ENCODE results near the gene ELMO3.

Gene ELMO3

GRCh38 chr16:67247192-67248072 lies 48.5 kb downstream of the ELMO3 start, which contains the start of gene FHOD1:
Gene FHOD1, minus strand, starts transcription at chr16:67247481. Its CDS starts 71 bp downstream, at chr16:67247410.
- Histone ChIP-seq H3K27me3 (ENCODE audit: control insufficient read depth in 2 of 2, insufficient read depth in 2 of 2, low read length in 2 of 2) (peaks cover 18 to 24% of the 10 kb centered on the region in 2 donors), H3K4me1 (ENCODE audit: control insufficient read depth in 2 of 2, insufficient read depth in 2 of 2, low read length in 2 of 2) (peaks cover 40 to 44% of the 10 kb centered on the region in 2 donors), H3K9me3 (ENCODE audit: control insufficient read depth in 2 of 2, low read length in 2 of 2) (no peaks in the 10 kb centered on the region), H3K4me3 (ENCODE audit: low read length in 2 of 2) (peak within 1 kb of the TSS; percentile 84 to 85), H3K27ac (ENCODE audit: low read depth in 2 of 2, low read length in 2 of 2) (peak within 1 kb of the TSS; percentile 93 to 95), H3K36me3 (ENCODE audit: control insufficient read depth in 2 of 2, insufficient read depth in 2 of 2, low read length in 2 of 2) (no peaks in the 10 kb centered on the region), H3K9ac (ENCODE audit: low read depth in 1 of 2, low read length in 2 of 2) (peak within 1 kb of the TSS; percentile 86 to 87)

GRCh38 chr16:67248073-67248400 lies 49.1 kb downstream of the ELMO3 start:
- H3K27ac ChIP-seq (ENCODE audit: low read depth in 2 of 2, low read length in 2 of 2), result no peak overlapping the region
- H3K36me3 ChIP-seq (ENCODE audit: control insufficient read depth in 2 of 2, insufficient read depth in 2 of 2, low read length in 2 of 2), result no peaks in the 10 kb centered on the region
- H3K4me1 ChIP-seq (ENCODE audit: control insufficient read depth in 2 of 2, insufficient read depth in 2 of 2, low read length in 2 of 2), result peaks cover 38 to 41% of the 10 kb centered on the region in 2 donors
- H3K4me3 ChIP-seq (ENCODE audit: low read length in 2 of 2), result peak overlapping the region; percentile 44 to 53
- no peaks in the 10 kb centered on the region for H3K9me3 ChIP-seq (ENCODE audit: control insufficient read depth in 2 of 2, low read length in 2 of 2)
- peaks cover 18 to 24% of the 10 kb centered on the region in 2 donors for H3K27me3 ChIP-seq (ENCODE audit: control insufficient read depth in 2 of 2, insufficient read depth in 2 of 2, low read length in 2 of 2)
- H3K9ac ChIP-seq (ENCODE audit: low read depth in 1 of 2, low read length in 2 of 2), result peak overlapping the region in 1 of 2 donors; percentile 46

GRCh38 chr16:67248401-67249177 lies 49.7 kb downstream of the ELMO3 start, which contains the start of gene SLC9A5:
Gene SLC9A5, plus strand, starts transcription at chr16:67248979. Its CDS starts 36 bp downstream, at chr16:67249015.
- Histone ChIP-seq H3K4me3 (ENCODE audit: low read length in 2 of 2) (peak within 1 kb of the TSS; percentile 44 to 64), H3K36me3 (ENCODE audit: control insufficient read depth in 2 of 2, insufficient read depth in 2 of 2, low read length in 2 of 2) (no peaks in the 10 kb centered on the region), H3K27ac (ENCODE audit: low read depth in 2 of 2, low read length in 2 of 2) (no peak within 1 kb of the TSS), H3K9me3 (ENCODE audit: control insufficient read depth in 2 of 2, low read length in 2 of 2) (no peaks in the 10 kb centered on the region), H3K4me1 (ENCODE audit: control insufficient read depth in 2 of 2, insufficient read depth in 2 of 2, low read length in 2 of 2) (peaks cover 36 to 40% of the 10 kb centered on the region in 2 donors), H3K27me3 (ENCODE audit: control insufficient read depth in 2 of 2, insufficient read depth in 2 of 2, low read length in 2 of 2) (peaks cover 18 to 24% of the 10 kb centered on the region in 2 donors), H3K9ac (ENCODE audit: low read depth in 1 of 2, low read length in 2 of 2) (peak within 1 kb of the TSS; percentile 32 to 46)

- Histone ChIP-seq H3K36me3 (ENCODE audit: control insufficient read depth in 2 of 2, insufficient read depth in 2 of 2, low read length in 2 of 2) (no peaks in the 10 kb centered on the region), H3K9me3 (ENCODE audit: control insufficient read depth in 2 of 2, low read length in 2 of 2) (no peaks in the 10 kb centered on the region), H3K27me3 (ENCODE audit: control insufficient read depth in 2 of 2, insufficient read depth in 2 of 2, low read length in 2 of 2) (peaks cover 18 to 24% of the 10 kb centered on the region in 2 donors), H3K9ac (ENCODE audit: low read depth in 1 of 2, low read length in 2 of 2) (peak overlapping the region in 1 of 2 donors; percentile 46), H3K27ac (ENCODE audit: low read depth in 2 of 2, low read length in 2 of 2) (no peak overlapping the region), H3K4me1 (ENCODE audit: control insufficient read depth in 2 of 2, insufficient read depth in 2 of 2, low read length in 2 of 2) (peaks cover 28 to 33% of the 10 kb centered on the region in 2 donors), H3K4me3 (ENCODE audit: low read length in 2 of 2) (peak overlapping the region; percentile 44 to 45)
Observed at GRCh38 chr16:67249178-67250044, 50.5 kb downstream of the ELMO3 start.

DNA sequence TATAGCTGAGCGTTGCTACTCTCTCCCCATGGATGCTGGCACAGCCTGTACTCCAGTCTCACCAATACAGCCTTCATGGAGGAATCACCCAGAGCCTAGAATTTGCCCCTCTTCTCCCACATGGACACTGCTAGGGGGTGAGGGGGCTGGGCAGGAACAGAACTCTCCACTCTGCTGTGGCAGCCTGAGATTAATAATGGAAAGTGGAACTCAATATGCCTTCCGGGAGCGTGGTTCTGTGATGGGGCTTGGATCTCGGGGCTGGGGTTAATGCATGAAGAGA lies 51.1 kb downstream of the ELMO3 start:
- Histone ChIP-seq H3K4me3 (ENCODE audit: low read length in 2 of 2) (no peak overlapping the region), H3K4me1 (ENCODE audit: control insufficient read depth in 2 of 2, insufficient read depth in 2 of 2, low read length in 2 of 2) (peaks cover 22 to 27% of the 10 kb centered on the region in 2 donors), H3K27ac (ENCODE audit: low read depth in 2 of 2, low read length in 2 of 2) (no peak overlapping the region), H3K9ac (ENCODE audit: low read depth in 1 of 2, low read length in 2 of 2) (no peak overlapping the region), H3K36me3 (ENCODE audit: control insufficient read depth in 2 of 2, insufficient read depth in 2 of 2, low read length in 2 of 2) (no peaks in the 10 kb centered on the region), H3K27me3 (ENCODE audit: control insufficient read depth in 2 of 2, insufficient read depth in 2 of 2, low read length in 2 of 2) (peaks cover 18 to 24% of the 10 kb centered on the region in 2 donors), H3K9me3 (ENCODE audit: control insufficient read depth in 2 of 2, low read length in 2 of 2) (no peaks in the 10 kb centered on the region)

- no peak overlapping the region for H3K4me3 ChIP-seq (ENCODE audit: low read length in 2 of 2)
- H3K9ac ChIP-seq (ENCODE audit: low read depth in 1 of 2, low read length in 2 of 2), result no peak overlapping the region
- no peak overlapping the region for H3K27ac ChIP-seq (ENCODE audit: low read depth in 2 of 2, low read length in 2 of 2)
- peaks cover 10 to 12% of the 10 kb centered on the region in 2 donors for H3K4me1 ChIP-seq (ENCODE audit: control insufficient read depth in 2 of 2, insufficient read depth in 2 of 2, low read length in 2 of 2)
- H3K36me3 ChIP-seq (ENCODE audit: control insufficient read depth in 2 of 2, insufficient read depth in 2 of 2, low read length in 2 of 2), result no peaks in the 10 kb centered on the region
- H3K9me3 ChIP-seq (ENCODE audit: control insufficient read depth in 2 of 2, low read length in 2 of 2), result no peaks in the 10 kb centered on the region
- peaks cover 18 to 24% of the 10 kb centered on the region in 2 donors for H3K27me3 ChIP-seq (ENCODE audit: control insufficient read depth in 2 of 2, insufficient read depth in 2 of 2, low read length in 2 of 2)
Observed at GRCh38 chr16:67252609-67253497, 53.9 kb downstream of the ELMO3 start.
